Stimulated activated CD4-positive, alpha-beta T cell treated with anti-CD3 and anti-CD28 coated beads, Interleukin-15, amount 100 ng/mL, for 24 hours (primary cell): ENCODE data around the gene PPM1N.
A peak's percentile ranks its signal among the peaks of the same experiment; 100 is the strongest.

Experiments
- DNase-seq: peaks from one replicate; pipeline ENCODE4 v3.0.0-alpha.2; 2020

Gene PPM1N

DNA sequence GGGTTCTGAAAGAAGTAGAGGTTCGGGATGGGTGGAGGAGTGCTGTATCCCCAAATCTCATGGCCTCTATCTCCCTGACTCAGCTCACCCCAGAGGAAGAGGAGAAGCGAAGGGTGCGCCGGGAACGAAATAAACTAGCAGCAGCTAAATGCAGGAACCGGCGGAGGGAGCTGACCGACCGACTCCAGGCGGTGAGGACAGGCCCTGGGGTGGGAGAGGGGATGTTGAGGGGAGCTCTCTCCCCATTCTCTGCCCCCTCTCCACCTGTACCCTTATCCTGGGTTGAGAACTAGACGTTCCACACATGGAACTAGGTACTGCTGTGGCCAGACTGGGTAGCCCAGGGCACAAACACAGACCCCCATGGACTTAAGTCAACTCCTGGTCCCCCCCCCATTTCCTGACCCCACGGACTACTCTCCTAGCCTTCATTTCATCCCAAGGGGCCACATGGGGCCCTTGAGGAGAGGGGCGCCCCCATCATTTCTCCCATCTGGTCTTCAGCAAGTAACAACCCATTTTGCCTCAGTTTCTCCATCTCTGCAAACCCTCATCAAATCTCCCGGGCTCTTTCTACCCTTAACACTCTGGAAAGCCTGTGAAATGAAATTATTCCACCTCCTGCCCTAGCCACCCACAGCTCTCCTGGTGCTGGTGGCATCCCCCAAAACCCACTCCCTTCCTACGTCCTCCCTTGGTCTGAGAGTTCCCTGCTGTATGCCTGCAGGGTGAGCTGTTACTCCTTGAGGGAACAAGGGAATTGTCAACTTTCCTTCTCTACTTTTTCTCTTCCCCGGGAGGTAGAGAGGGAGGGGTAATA, 26.9 kb upstream of the PPM1N start:
- no peak for DNase-seq

GRCh38 chr19:45471931-45472562, 26.2 kb upstream of the PPM1N start:
- no peak for DNase-seq

DNA sequence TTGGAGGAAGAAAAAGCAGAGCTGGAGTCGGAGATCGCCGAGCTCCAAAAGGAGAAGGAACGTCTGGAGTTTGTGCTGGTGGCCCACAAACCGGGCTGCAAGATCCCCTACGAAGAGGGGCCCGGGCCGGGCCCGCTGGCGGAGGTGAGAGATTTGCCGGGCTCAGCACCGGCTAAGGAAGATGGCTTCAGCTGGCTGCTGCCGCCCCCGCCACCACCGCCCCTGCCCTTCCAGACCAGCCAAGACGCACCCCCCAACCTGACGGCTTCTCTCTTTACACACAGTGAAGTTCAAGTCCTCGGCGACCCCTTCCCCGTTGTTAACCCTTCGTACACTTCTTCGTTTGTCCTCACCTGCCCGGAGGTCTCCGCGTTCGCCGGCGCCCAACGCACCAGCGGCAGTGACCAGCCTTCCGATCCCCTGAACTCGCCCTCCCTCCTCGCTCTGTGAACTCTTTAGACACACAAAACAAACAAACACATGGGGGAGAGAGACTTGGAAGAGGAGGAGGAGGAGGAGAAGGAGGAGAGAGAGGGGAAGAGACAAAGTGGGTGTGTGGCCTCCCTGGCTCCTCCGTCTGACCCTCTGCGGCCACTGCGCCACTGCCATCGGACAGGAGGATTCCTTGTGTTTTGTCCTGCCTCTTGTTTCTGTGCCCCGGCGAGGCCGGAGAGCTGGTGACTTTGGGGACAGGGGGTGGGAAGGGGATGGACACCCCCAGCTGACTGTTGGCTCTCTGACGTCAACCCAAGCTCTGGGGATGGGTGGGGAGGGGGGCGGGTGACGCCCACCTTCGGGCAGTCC, 25.5 kb upstream of the PPM1N start:
- no peak for DNase-seq

DNA sequence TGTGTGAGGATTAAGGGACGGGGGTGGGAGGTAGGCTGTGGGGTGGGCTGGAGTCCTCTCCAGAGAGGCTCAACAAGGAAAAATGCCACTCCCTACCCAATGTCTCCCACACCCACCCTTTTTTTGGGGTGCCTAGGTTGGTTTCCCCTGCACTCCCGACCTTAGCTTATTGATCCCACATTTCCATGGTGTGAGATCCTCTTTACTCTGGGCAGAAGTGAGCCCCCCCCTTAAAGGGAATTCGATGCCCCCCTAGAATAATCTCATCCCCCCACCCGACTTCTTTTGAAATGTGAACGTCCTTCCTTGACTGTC, 24.9 kb upstream of the PPM1N start:
- DNase-seq, result no peak

GRCh38 chr19:45473682-45474605, 24.3 kb upstream of the PPM1N start:
- DNase-seq, result no peak

- DNase-seq, result no peak
Measured at GRCh38 chr19:45474606-45475521, 23.4 kb upstream of the PPM1N start.

DNA sequence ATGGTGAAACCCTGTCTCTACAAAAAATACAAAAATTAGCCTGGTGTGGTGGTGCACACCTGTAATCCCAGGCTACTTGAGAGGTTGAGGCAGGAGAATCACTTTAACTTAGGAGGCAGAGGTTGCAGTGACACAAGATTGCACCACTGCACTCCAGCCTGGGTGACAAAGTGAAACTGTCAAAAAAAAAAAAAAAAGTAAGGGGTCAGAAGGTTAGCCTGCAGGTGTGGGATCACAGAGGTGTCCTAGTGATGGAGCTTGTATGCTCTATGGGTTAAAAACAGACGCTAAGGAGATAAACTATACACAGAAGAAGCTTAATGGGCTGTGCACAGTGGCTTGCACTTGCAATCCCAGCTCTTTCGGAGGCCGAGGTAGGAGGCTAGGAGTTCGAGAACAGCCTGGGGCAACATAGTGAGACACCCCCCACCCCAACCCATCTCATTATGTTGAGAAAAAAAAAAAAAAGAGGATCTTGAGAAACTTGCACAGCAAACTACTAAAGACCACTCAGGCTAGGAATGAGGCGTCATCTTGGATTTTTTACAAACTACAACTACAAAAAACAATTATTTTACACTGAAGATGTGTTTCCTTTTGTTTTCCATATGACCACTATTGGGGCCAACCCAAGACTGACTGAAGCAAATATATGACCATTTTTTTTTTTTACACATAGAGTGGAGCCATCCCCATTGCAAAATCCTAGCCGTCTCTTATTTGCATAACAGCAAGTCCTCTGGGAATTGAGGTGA, 22.5 kb upstream of the PPM1N start:
- DNase-seq, result no peak

DNA sequence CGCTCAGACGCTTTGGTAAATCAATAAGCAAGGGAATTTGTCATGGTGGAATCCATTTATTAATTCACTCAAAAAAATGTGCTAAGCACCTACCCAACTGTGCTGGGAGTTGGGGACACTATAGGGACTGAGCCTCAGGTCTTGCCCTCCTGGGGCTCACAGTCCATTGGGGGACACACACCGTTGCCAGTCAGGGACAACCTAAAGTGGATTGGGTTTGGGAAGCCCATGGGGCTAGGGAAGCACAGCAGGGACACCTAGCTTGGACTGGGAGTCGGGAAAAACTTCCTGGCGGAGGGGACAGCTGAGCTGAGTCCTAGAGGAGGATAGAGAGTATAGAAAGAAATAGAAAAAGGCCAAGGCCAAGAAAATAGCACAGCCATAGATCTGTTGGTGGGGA, 21.9 kb upstream of the PPM1N start:
- no peak for DNase-seq

- DNase-seq, result no peak
Measured at GRCh38 chr19:45477186-45477585, 21.1 kb upstream of the PPM1N start.

DNA sequence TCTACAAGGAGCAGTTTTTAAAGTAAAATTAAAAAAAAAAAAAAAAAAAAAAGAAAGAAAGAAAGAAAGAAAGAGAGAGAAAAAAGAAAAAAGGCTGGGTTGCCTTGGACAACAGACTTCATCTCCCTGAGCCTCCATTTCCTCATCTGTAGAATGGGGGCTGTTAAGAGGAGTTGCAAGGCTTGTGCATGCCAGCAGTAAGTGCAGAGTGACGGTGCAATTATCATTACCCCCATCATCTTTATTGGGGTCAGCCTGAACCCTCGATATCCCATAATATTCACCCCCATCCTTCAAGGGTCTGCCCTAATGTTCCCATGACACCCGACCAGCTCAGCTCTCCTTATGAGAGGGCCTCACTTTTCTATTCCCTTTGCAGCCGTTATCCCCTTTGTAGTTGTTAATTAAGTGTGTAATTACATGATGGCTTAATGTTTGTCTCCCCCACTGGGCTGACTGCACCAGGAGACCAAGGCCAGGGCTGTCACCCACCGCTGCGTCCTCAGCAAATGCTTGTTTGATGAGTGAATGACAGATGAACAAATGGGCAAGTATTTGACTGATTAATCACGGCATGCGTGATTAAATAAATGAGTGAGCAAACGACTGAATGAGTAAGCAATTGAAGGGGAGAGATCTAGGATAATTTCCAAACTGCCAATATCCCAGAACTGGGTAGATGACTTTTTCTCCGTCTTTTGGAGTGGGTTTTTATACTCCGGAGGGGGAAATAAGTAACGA, 20.4 kb upstream of the PPM1N start:
- peak; percentile 53 for DNase-seq

DNA sequence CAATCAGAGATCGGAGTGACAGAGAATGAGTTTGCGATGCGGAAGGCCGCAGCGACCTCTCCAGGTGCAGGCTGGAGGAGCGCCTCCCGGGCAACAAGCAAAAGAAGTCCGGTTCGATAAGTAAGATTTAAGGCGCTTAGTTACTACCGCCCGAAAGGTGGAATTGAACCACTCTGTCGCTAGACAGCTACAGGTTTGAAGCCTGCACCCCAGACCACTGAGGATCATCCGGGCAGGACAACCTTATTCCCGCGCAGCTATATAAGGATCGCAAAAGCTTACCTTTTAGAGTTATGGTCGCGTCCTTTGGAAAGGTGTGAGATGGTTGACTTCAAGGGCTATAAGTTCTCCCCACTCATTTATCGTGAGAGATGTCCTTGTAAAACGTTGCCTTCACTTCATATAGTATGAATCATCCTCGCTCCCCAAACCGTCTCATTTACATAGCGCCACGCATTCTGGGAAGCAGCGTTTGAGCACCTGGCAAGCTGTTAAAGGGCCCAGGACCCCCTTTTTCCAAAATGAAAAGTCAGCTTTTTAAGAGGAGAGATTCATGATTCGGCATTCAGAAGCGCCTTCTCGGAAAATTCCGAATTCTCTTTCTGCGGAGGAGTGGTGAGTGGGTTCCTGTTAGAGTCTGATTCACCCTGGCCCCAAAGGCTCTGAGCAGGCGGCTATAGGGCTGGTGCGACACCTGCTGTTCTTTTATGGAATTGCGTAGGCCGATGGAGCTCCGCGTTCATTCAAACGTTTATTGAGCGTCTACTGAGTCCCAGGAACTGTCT, 19.6 kb upstream of the PPM1N start:
- DNase-seq, result peak; percentile 92

DNA sequence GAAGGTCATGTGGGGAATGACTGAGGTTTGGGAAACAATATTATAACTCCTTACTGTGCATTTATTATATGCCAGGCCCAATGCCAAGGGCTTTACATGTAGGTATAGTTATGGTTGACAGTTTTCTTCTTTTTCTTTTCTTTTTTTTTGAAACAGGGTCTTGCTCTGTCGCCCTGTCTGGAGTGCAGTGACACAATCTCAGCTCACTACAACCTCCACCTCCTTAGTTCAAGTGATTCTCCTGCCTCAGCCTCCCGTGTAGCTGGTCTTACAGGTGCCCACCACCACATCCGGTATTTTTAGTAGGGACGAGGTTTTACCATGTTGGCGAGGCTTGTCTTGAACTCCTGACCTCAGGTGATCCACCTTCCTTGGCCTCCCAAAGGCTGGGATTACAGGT, 15.2 kb upstream of the PPM1N start:
- DNase-seq, result no peak

GRCh38 chr19:45484273-45484945, 13.8 kb upstream of the PPM1N start:
- no peak for DNase-seq

GRCh38 chr19:45485305-45486077, 12.8 kb upstream of the PPM1N start:
- peak; percentile 99 for DNase-seq

GRCh38 chr19:45488708-45489107, 9.5 kb upstream of the PPM1N start:
- no peak for DNase-seq

DNA sequence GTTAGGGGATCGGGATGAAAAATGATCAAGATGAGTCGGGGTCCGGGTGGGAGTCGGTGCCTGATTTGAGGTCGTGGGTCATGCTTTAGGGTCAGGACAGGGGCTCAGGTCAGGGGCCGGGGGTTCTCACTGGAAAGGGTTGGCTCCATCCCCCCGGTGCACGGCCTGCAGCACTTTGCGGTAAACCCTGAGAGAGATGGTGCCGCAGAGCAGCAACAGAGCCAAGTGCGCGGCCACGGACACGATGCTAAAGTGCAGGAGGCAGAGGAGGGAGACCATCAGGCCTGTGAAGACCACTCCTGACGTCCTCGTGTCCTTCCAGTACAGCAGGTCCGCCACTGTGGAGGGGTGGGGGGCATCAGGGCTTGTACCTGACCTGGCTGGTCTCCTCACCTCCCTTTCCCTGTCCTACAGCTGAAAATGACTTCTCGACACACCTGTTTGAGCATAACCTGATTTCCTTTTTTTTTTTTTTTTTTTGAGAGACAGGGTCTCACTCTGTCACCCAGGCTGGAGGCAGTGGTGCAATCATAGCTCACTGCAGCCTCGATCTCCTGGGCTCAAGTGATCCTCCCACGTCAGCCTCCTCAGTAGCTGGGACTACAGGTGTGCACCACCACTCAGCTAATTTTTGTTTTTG, 8.9 kb upstream of the PPM1N start:
- no peak for DNase-seq

- no peak for DNase-seq
Measured at GRCh38 chr19:45492137-45492626, 6.1 kb upstream of the PPM1N start.
